Prostate gland (tissue), 2 donors: ENCODE results near the gene ALG8. TPM values are rescaled to one million over a fixed set of nuclear protein-coding genes. Genes with fewer than 3 reads are reported as not detected.

Source experiments
- DNase-seq: peaks from one replicate; pipeline ENCODE4 v3.0.0-alpha.2; 2019; ENCODE audit warnings: low spot score
- H3K27ac ChIP-seq, 2 donors: fragments of 200-600 bp; sonication (generic); 2 replicates each; pipeline ENCODE4 v1.5.1; 2017 to 2019
- H3K27me3 ChIP-seq: fragments of 200-600 bp; sonication (generic); replicated peaks from 2 replicates; pipeline ENCODE4 v1.5.1; 2019; ENCODE audit not compliant: insufficient read depth
- H3K36me3 ChIP-seq, 2 donors: fragments of 200-600 bp; sonication (generic); 1 replicate in 1 of 2; 2 replicates in 1 of 2; pipeline versions ENCODE4 v1.5.1 to v1.8.1; 2017 to 2019
- H3K4me1 ChIP-seq: fragments of 200-600 bp; sonication (generic); replicated peaks from 2 replicates; pipeline ENCODE4 v1.5.1; 2019
- H3K4me3 ChIP-seq, 2 donors: fragments of 200-600 bp; sonication (generic); 2 replicates each; pipeline ENCODE4 v1.5.1; 2017 to 2019
- H3K9me3 ChIP-seq: fragments of 200-600 bp; sonication (generic); 2 replicates; pipeline ENCODE4 v1.5.1; 2017
- POLR2A ChIP-seq: fragments of 450-650 bp; IDR thresholded peaks from one replicate; pipeline ENCODE4 v1.6.1; 2016; ENCODE audit warnings: antibody characterized with exemption, mild to moderate bottlenecking
- POLR2AphosphoS5 ChIP-seq: sonication (generic); formaldehyde crosslinking; IDR thresholded peaks from one replicate; pipeline ENCODE4 v1.6.1; 2017; ENCODE audit warnings: antibody characterized with exemption
- WGBS: methylation state at CpG from one replicate; pipeline ENCODE4 v1.1.5; 2018; 5-methylcytosine and 5-hydroxymethylcytosine counted together
- intact Hi-C: fragments of 100-400 bp; cut with DNase I; formaldehyde crosslinking; loops from one replicate; pipeline ENCODE4 v1.14.2; 2022
- total RNA-seq, 2 donors: library from RNA; depleted of rRNA; stranded (reverse); fragments of >200 nt; gene quantifications; one replicate each; pipeline ENCODE4 v1.1.0, GENCODE V29; 2016
- TF ChIP-seq, protein P1 (sequence below), 4 experiments: fragments of 200-600 bp in 2 of 4; fragments of 450-650 bp in 2 of 4; sonication (generic) in 2 of 4; IDR thresholded peaks; 1 replicate in 3 of 4; 2 replicates in 1 of 4; pipeline ENCODE4 v1.5.1; 2016 to 2019; ENCODE audit warnings: antibody characterized with exemption in 4 of 4, mild to moderate bottlenecking in 2 of 4, moderate library complexity in 2 of 4

Gene ALG8
- total RNA-seq, 2 donors from 2014 or later = 34.0 to 50.3 TPM

- Histone ChIP-seq H3K9me3 (no peaks in the 10 kb centered on the region), H3K4me1 (no peaks in the 10 kb centered on the region), H3K27me3 (no peaks in the 10 kb centered on the region), H3K36me3 (peaks cover 0 to 3% of the 10 kb centered on the region in 2 donors), H3K4me3 (no peak overlapping the region), H3K27ac (no peak overlapping the region)
- DNase-seq = no peak
- no peak for TF ChIP-seq POLR2A
- TF ChIP-seq POLR2AphosphoS5 = no peak
- TF ChIP-seq, protein P1, sequence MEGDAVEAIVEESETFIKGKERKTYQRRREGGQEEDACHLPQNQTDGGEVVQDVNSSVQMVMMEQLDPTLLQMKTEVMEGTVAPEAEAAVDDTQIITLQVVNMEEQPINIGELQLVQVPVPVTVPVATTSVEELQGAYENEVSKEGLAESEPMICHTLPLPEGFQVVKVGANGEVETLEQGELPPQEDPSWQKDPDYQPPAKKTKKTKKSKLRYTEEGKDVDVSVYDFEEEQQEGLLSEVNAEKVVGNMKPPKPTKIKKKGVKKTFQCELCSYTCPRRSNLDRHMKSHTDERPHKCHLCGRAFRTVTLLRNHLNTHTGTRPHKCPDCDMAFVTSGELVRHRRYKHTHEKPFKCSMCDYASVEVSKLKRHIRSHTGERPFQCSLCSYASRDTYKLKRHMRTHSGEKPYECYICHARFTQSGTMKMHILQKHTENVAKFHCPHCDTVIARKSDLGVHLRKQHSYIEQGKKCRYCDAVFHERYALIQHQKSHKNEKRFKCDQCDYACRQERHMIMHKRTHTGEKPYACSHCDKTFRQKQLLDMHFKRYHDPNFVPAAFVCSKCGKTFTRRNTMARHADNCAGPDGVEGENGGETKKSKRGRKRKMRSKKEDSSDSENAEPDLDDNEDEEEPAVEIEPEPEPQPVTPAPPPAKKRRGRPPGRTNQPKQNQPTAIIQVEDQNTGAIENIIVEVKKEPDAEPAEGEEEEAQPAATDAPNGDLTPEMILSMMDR (IDR thresholded peaks at IDR 0.05) = no peak
- WGBS = 79% methylated on average over 2 of the region's 2 CpGs
- intact Hi-C loops = no loop called here
These were observed 73.0 kb downstream of the ALG8 start for GRCh38 chr11:78066471-78066870.

GRCh38 chr11:78065203-78065602 lies 74.2 kb downstream of the ALG8 start:
- intact Hi-C loops = no loop called here
- Histone ChIP-seq H3K4me1 (no peaks in the 10 kb centered on the region), H3K27ac (no peak overlapping the region), H3K27me3 (no peaks in the 10 kb centered on the region), H3K4me3 (no peak overlapping the region), H3K36me3 (peaks cover 0 to 3% of the 10 kb centered on the region in 2 donors), H3K9me3 (no peaks in the 10 kb centered on the region)
- WGBS = 92% methylated on average over 2 of the region's 2 CpGs
- TF ChIP-seq, protein P1 (IDR thresholded peaks at IDR 0.05) = no peak
- TF ChIP-seq POLR2AphosphoS5 = no peak
- TF ChIP-seq POLR2A = no peak
- DNase-seq = no peak

DNA sequence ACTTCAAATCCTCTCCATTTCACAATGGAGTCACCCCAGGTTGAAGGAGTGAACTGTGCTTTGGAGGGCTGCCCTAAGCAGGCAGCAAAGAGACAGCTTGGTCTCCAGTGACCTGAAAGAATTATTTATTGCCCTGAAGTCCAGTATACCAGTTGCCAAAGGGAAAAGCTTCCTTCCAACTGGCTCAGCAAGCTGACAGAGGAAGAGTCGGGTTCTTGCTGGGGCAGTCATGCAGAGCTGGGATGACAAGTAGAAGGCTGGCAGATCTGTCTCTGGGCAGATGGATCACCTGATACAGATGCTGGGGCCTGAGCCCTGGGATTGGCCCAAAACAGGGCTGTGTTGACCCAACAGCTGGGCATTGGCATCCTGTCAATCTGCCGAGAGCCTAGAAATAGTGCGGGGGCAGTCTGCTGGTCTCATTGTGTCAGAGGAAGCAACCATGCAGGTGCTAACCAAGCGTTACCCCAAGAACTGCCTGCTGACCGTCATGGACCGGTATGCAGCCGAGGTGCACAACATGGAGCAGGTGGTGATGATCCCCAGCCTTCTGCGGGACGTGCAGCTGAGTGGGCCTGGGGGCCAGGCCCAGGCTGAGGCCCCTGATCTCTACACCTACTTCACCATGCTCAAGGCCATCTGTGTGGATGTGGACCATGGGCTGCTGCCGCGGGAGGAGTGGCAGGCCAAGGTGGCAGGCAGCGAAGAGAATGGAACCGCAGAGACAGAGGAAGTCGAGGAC lies 75.8 kb downstream of the ALG8 start, which contains the start of gene THRSP:
THRSP (plus strand) TSS at position 422 of the 742 bp plus-strand sequence; CDS start at position 443, 21 bp downstream.
- intact Hi-C loops = no loop called here
- 90% methylated on average over 14 of the region's 14 CpGs for whole genome bisulfite sequencing
- H3K27ac ChIP-seq = no peak within 1 kb of the TSS

GRCh38 chr11:78062671-78063070 lies 76.8 kb downstream of the ALG8 start:
- no peaks in the 10 kb centered on the region for H3K27me3 ChIP-seq
- H3K36me3 ChIP-seq = no peaks in the 10 kb centered on the region
- TF ChIP-seq, protein P1 (IDR thresholded peaks at IDR 0.05) = no peak
- no peak for TF ChIP-seq POLR2A
- no peak for TF ChIP-seq POLR2AphosphoS5
- H3K9me3 ChIP-seq = no peaks in the 10 kb centered on the region
- no peaks in the 10 kb centered on the region for H3K4me1 ChIP-seq
- no peak overlapping the region for H3K27ac ChIP-seq
- intact Hi-C loops = no loop called here
- DNase-seq = no peak
- H3K4me3 ChIP-seq = no peak overlapping the region
- WGBS = 47% methylated on average over 2 of the region's 2 CpGs

More for the DNA sequence above, 75.8 kb downstream of the ALG8 start, which contains the start of gene THRSP:
- H3K27me3 ChIP-seq = no peaks in the 10 kb centered on the region
- no peaks in the 10 kb centered on the region for H3K4me1 ChIP-seq
- H3K36me3 ChIP-seq = no peaks in the 10 kb centered on the region
- TF ChIP-seq POLR2AphosphoS5 (no peak), POLR2A (no peak)
- no peak for DNase-seq
- no peak within 1 kb of the TSS for H3K4me3 ChIP-seq
- H3K9me3 ChIP-seq = no peaks in the 10 kb centered on the region

GRCh38 chr11:78061921-78062311 lies 77.5 kb downstream of the ALG8 start:
- Histone ChIP-seq H3K27me3 (no peaks in the 10 kb centered on the region), H3K36me3 (no peaks in the 10 kb centered on the region), H3K27ac (no peak overlapping the region), H3K9me3 (no peaks in the 10 kb centered on the region), H3K4me3 (no peak overlapping the region), H3K4me1 (no peaks in the 10 kb centered on the region)
- 57% methylated on average over 4 of the region's 4 CpGs for WGBS
- intact Hi-C loops = no loop called here
- no peak for DNase-seq
- TF ChIP-seq POLR2A (no peak), POLR2AphosphoS5 (no peak)
- TF ChIP-seq, protein P1 (IDR thresholded peaks at IDR 0.05) = no peak
